ENCODE measurements around the gene MTHFSD.
A peak's percentile ranks its signal among the peaks of the same experiment; 100 is the strongest.
"Not testable (repeated sequence)": the region's sequence is repeated elsewhere in the genome, so short reads cannot be mapped to it uniquely, and the experiment has no call there.

The MTHFSD gene, protein sequence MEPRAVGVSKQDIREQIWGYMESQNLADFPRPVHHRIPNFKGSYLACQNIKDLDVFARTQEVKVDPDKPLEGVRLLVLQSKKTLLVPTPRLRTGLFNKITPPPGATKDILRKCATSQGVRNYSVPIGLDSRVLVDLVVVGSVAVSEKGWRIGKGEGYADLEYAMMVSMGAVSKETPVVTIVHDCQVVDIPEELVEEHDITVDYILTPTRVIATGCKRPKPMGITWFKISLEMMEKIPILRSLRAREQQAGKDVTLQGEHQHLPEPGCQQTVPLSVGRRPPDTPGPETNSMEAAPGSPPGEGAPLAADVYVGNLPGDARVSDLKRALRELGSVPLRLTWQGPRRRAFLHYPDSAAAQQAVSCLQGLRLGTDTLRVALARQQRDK

DNA sequence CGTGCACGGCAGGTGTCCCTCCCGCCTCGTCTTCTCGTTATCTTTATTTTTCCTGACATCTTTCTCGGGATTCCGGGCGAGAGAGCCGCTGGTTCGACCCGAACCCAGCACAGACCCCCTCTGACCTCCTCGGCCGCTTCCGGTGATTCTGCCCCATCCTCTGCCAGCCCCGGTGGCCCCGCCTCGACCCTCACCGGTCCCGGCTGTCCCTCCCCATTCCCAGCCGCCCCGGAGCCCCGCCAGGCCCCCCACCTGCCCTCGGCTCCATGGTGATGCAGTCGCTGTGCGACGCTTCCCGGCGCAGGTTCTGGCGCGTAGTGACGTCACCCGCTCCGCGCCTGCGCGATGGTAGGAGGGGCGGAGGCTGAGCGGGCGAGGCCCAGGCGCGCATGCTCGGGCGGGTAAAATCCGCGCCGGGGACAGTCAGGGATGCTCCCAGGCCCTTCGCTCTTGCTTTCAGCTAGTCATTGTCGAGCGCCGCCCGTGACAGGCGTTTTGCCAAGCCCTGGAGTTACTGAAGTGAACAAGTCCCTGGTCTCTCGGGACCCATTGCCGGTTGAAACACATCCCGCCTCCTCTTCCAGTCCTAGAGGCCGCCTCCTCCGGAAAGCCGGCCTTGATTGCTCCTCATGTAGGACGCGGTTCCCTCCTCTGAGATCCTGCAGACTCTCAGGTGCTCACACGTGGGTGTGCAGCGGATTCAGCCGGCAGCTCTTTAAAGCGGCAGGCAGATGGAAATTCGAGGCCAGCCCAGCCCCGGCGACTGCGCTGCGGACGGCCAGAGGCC, at the start of gene MTHFSD:
MTHFSD (minus strand) TSS at position 319 of the 787 bp plus-strand sequence; CDS start at position 268, 51 bp downstream.
- DNase-seq, result peak; percentile 76 to 86

DNA sequence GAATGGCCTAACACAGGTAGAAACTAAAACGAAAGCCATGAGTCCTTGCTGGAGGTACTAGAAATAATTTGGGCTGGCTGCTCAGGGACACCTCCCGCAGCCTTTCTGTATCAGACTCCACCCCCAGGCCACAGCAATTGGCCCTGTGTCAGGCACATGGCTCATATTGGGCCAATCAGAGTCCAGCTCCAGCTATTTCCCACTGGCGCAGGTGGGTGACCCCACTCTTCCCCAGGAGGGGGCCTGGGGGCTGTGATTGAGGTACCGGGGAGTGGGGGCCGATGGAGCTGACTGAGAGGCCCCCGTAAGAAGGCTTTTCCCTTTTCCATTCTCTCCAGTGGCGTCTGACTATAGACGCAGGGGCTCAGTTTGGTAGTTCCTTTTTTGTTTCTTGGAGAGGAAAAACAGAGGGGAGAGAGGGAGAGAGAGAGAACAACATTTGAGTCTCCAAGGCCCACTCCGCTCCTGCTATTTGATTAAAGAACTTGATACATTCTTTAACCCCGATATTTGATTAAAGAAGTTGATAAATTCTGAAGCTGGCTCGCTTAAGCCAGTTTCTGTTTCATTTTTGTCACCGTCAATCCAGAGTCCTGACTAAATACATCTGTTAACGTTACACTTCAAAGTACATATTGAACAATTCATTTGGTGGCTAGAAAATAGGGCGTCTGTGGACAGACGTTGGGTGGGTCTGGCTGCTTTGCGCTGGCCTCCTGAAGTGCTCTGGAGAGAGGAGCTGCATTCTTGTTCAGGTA, 49.6 kb upstream of the MTHFSD start:
- DNase-seq, result no peak

GRCh38 chr16:86602521-86602920, 47.5 kb upstream of the MTHFSD start:
- DNase-seq, result no peak

DNA sequence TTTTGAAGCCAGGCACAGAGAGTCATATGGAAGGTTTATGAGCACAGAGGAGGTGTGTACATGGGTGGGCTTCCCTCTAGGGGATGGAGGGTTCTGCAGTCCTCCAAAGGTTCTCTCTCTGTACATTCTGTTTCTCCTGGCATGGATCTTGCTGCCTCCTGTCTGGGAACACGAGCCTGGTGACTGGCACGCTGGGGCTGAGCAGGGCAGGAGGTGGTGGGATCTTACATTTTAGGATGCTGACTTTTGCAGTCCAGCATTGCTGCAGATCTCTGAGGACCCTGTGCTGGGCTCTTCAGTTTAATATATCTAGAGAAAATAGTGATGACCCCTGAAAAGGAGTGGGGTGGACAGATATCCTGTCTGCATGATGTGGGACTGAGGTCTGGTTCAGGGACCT, 46.3 kb upstream of the MTHFSD start:
- no peak for DNase-seq

- DNase-seq, result no peak
Observed at GRCh38 chr16:86598607-86599565, 43.9 kb upstream of the MTHFSD start.

- DNase-seq, result no peak
Observed at GRCh38 chr16:86597880-86598606, 43.0 kb upstream of the MTHFSD start.

DNA sequence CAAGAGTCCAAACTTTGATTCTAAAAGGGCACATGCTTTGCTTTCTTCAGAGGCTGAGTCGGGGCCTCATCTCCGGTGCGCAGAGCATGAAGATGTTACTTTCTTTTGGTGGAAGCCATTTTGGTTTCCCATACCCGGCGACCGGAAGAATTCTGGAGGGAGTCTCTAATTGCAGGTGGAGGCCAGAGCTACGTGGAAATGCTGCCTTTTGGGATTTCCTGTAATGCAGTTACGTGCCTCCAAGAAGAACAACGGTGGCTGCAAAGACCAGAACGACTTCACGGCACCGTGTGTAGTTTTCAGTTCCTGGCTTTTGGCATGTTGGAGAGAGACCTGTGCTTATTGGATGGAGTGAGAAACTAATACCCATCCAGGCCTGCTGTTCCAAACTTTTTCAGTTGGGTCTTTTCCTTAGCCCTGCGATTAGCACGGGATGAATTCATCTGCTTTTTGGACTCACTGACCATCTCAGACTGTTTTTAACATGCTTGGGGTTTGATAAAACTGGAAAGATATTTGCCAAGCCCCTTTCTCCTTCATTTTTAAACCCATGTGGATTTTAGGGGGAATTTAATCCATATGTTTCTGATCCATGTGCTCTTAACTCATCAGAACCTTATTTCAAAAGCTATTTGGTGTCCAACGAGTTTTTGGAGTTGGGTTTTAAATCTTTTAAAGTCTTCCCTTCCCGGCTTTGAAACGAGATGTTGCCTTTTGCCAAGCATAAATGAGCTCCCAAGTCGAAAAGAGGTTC, 42.3 kb upstream of the MTHFSD start:
- no peak for DNase-seq

DNA sequence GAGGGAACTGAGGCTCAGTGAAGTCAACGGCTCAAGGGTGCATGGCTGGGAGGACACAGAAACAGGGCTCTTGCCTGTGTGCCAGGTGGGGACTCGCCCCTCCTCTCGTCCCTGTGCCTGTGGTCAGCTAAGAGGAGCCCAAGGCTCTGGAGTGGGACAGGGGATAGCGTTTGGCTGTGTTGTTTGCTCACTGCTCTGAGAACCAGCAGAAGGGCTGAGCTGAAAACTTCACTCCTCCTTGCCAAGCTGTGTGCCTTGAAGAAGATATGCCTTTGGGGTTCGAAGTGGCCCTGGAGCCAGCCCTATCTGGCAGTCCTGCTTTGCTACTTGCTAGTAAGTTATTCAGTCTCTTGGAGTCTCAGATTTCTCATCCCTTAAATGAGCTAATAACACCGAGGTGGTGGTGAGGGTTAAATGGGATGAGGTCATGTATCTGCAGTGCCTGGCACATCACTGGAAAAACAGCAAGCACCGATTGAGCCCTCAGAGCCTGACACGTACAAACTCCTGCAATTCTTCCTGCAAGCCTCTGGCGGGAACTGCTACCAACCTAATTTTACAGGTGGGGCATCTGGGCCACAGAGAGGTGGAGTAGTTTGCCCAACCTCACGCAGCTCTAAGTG, 41.1 kb upstream of the MTHFSD start:
- DNase-seq, result no peak

DNA sequence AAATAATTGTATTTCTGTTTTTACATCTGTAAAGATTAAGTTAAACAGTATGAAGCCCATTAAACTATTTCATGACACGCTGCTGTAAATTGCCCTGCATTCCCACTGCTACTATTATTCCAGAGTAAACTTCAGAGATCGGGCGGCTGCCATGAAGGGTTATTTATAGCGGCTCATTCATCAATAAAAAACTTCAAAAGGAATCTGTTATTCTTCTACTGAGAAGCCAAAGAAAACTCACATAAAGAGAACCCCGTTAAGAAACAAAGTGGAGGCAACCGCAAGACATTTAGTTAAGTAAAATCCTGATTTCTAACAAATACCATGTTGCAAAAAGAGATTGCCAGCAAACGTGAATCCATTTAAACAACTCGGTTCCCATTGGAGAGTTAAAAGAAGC, 39.7 kb upstream of the MTHFSD start:
- no peak for DNase-seq

- DNase-seq, result no peak
Observed at GRCh38 chr16:86593913-86594620, 39.0 kb upstream of the MTHFSD start.

DNA sequence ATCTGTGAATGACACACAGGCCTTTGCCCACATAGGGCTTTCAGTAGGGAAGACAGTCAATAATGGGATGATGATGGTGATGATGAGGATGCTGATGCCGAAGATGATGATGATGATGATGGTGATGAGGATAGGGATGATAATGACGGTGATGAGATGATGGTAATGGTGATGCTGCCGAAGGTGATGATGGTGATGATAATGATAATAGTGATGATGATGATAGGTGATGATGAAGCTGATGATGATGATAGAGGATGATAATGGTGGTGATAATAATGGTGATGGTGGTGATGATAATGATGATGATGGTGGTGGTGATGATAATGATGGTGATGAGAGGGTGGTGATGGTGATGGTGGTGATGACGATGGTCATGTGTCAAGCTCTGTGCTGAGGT, 36.2 kb upstream of the MTHFSD start:
- no peak for DNase-seq

DNA sequence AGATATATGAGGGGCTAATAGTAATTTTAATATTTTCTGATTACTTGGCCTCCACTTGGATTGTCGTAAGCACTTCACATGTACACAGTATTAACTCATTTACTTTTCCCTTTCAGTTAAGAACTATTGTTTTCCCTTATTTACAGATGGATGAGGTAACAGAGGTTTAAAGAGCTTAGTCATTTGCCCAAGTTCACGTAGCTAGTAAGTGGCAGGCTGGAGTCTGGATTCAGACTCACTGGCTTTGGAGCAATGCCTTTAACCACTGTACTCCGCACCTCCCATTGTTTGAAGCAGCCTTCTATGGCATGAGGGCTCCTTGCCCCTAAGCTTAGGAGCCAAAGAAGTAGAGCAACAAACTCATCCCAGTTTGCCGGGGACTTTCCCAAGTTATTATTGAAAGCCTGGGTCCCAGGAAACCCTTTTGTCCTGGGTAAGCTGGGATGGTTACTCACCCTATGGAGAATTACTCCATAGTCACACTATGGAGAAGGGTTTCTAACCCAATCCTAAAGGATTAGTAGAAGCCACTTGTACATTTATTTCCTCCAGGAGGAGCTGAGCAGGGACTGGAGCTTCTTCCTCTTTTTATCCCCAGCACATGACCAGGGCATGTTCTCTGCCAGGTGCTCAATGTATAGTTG, 35.6 kb upstream of the MTHFSD start:
- no peak for DNase-seq

- DNase-seq, result not testable (repeated sequence)
Observed at GRCh38 chr16:86587955-86588354, 32.9 kb upstream of the MTHFSD start.

GRCh38 chr16:86587487-86587886, 32.5 kb upstream of the MTHFSD start:
- DNase-seq, result no peak

DNA sequence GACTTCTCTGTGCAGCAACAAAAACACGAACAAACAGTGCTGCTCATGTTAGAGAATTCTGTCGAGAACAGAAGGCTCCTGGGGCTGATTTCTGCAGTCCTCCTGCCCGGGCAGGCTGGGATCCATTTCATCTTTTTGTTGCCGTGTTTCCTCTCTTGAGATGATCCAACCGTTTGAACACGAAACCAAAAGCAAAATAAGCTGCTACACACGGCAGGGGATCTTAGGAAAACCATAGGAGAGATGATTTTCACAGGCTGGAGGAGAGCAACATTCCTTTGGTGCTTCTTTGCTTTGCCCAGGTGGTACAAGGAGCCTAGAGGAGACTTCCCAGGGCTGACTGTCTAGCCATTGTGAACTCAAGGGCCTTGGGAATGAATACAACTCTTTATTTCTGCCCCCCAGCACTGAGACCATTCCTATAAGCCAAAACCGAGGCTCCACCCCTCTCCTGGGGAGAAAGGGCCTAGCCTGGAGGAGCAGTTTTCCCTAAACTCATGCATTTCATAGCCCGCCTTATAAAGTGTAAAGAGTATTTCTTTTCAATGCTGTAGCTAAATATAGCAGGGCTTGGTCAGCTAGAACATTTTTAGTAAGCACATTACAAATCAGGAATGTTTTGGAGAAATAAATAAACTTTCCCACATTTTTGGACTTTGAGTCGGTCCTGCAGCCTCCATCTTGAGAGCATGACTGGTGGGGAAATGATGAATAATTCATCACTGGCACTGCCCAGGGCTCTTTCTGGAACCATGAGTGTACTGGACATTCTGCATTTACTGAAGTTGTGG, 31.0 kb upstream of the MTHFSD start:
- no peak for DNase-seq

DNA sequence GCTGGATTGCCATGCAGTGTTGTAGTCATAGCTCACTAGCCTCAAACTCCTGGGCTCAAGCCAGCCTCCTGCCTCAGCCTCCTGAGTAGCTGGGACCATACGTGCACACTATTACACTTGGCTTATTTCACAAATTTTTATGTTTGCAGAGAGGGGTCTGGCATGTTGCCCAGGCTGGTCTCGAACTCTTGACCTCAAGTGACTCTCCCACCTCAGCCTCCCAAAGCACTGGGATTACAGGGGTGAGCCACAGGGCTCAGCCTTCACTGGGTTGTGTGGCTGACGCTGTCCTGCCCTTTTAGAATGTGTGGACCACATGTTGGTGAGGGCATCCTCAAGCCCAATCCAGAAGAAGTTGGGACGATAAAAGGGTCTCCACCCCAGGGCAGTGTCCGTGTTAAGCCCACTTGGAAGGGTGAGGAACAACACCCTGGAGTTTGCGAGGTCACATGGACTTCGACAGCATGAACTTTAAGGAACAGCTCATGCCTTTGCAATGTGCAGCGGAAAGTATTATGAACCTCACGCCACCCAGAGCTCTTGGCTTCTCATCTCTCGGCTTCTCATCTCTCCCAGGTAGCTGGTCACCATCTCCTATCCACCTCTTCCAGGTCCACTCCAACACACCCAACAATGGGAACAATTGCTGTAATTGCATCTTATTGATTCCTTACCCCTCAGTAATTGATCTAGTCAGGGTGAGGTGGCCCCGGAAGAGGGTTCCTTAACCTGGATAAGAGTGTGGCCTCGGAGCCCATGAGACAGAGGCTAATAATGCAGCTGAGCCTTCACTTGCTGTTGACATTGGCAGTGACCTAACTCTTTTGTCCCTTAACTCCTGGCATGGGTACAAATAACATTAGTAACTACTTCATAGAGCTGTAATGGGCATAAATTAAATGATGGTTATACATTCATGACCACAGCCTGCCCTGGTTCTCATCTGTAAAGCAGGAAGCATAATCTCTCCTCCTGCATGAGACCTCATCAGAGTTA, 30.0 kb upstream of the MTHFSD start:
- no peak for DNase-seq

Data from hippocampal formation (tissue), 2 donors.